Tongue (tissue), 2 donors: ENCODE measurements around the gene SLC2A2. TPM values are rescaled to one million over a fixed set of nuclear protein-coding genes. Genes with fewer than 3 reads are reported as not detected.
A peak's percentile ranks its signal among the peaks of the same experiment; 100 is the strongest.

Experiments
- DNase-seq: peaks from one replicate; pipeline ENCODE4 v3.0.0-alpha.2; 2015
- total RNA-seq: library from RNA; depleted of rRNA; stranded (reverse); fragments of >200 nt; gene quantifications from one replicate; pipeline ENCODE4 v1.2.3, GENCODE V29; 2014

Gene SLC2A2
- not detected for total RNA-seq

DNA sequence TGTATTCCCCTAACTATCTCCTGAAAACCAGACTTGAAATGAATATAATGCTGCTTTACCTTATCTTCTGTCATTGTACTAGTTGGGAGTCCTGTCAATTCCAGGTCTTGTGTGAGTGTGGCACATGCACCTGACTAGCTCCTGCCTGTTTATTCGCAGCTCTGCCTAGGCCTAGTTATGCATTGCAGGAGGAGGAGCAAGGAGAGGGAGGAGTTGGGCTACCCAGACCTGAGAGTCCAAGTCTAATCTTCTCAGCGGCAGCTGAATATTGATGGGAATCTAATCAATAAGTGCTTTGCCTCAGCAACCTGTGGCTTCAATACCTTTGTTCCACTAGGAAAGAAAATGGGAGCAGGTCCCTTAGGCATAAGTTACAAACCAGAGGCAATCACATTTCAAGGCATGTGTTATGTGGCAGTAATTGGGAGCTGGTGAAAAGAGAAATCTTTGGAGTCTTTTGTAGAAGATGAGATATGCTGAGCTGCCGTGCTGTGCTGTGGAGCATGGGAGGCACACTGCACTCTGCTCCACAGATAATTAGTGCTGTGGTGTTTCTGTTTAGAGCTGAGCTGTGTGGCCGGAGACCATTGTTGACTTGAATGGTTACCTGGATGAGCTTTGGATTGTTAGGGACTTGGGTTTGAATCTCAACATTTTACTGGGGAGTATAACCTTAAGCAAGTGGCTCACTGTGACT, at the start of gene SLC2A2:
Gene SLC2A2, minus strand, starts transcription at position 124 of the 697 bp plus-strand sequence. Its CDS starts 50 bp downstream, at position 74.
- DNase-seq = no peak

DNA sequence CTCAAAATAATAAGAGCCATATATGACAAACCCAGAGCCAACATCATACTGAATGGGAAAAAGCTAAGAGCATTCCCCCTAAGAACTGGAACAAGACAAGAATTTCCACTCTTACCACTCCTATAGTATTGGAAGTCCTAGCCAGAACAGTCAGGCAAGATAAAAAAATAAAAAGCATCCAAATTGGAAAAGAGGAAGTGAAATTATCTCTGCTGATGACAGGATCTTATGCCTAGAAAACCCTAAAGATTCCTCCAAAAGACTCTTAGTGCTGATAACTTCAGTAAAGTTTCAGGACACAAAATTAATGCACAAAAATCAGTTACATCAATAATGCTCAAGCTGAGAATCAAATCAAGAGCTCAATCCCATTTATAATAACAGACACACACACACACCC, 45.9 kb upstream of the SLC2A2 start:
- no peak for DNase-seq

- DNase-seq = no peak
These were observed 42.1 kb upstream of the SLC2A2 start for GRCh38 chr3:171068658-171069057.

- no peak for DNase-seq
These were observed 39.7 kb upstream of the SLC2A2 start for GRCh38 chr3:171066206-171066605.

DNA sequence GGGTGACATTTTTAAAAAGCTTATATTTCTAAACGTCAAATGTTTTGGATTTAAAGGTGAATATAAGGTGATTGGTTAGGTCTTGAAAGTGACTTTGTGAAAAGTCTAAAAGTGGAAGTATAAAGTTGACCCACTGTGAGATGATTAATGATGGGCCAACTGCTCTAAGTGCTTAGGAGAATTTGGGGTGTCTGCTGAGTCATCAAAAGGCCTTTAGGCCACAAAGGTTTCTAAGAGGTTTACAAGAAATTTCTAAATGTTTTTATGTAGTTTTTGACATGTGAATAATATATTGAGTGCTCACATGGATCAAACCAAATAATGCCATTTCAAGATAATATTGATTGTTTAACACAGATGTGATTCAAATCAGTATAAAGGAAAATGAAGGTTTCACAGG, 39.2 kb upstream of the SLC2A2 start:
- no peak for DNase-seq

GRCh38 chr3:171064461-171064860, 37.9 kb upstream of the SLC2A2 start:
- DNase-seq = no peak

DNA sequence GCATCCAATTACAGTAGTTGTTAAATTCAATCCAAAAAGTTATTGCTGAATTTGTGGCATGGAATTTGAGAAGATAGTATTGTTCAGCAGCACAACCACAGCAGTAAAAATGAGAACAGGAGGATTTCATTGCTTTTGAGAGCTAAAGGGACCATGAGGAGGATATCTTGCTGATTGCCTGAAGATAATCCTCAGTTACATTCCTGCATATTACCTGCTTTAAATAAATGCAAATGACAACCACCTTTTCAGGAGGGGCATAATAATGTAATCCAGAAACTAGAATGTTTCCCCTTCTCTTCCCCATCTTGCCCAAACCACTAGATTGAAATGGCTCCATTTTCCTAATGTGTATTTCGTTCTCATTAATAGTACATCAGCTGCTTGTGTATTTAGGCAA, 35.2 kb upstream of the SLC2A2 start:
- DNase-seq = no peak

DNA sequence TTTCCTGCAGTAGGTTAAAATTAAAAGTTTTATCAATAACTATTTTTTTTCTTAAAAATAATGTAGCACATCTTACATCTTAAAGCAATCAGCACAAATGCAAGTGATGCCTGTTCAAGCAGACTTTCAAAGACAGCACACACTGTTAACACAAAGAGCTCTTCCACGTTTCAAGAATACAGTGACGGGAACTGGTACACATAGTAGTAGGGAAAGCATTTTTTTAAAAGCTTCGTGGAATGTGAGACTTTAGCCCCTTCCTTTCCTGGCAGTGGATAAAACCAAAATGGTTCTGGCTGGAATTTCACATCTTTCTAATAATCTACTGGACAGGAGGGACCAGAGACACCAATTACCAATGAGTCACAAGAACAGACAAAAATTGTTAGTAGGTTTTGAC, 33.5 kb upstream of the SLC2A2 start:
- no peak for DNase-seq

GRCh38 chr3:171058873-171059603, 32.5 kb upstream of the SLC2A2 start:
- DNase-seq = no peak

DNA sequence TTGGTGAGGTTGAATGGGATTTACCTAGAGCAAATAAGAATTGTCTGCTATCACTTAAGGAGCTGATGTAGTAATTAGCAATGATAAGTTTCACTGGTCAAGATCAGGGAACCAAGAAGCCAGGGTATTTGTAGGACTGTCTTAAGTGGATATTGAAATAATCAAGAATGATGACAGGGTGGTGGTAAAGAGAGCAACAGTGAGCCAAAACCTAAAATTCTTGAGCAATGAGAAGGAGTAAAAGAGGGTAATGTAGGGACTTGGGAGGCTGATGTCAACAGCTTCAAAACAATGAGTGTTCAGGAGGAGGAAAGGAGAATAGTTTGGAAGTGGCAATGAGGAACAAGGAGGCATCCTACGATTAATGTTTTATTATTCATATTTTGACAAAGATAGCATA, 31.5 kb upstream of the SLC2A2 start:
- DNase-seq = no peak

DNA sequence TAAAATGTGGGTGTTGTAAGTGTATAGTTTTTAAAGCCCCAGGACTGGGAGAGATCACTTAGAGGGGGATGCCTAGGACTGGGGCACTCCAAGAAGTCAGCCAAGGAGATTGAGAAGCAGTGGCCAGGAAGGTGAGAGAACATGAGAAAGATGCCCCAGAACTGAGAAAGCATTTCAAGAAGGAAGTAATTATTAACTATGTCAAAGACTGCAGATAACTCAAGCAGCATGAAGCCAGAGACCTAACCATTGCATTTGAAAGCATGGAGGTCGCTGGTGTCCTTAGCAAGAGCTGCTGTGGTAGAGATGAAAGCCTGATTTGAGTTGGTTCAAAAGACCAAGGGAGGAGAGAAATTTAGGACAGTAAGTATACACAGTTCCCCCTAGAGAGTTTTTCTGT, 30.6 kb upstream of the SLC2A2 start:
- no peak for DNase-seq

DNA sequence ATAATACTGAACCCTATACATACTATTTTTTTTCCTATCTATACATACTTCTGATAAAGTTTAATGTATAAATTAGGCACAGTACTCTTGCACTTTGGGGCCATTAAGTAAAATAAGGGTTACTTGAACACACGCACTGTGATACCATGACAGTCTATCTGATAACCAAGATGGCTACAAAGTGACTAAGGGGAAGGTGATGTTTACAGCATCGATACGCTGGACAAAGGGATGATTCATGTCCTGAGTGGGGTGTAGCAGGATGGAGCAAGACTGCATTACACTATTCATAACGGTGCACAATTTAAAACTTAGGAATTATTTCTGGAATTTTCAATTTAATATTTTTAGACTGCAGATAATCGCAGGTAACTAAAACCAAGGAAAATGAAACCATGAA, 30.0 kb upstream of the SLC2A2 start:
- DNase-seq = no peak

- DNase-seq = no peak
These were observed 29.0 kb upstream of the SLC2A2 start for GRCh38 chr3:171055336-171056178.

GRCh38 chr3:171054921-171055320, 28.4 kb upstream of the SLC2A2 start:
- DNase-seq = no peak

DNA sequence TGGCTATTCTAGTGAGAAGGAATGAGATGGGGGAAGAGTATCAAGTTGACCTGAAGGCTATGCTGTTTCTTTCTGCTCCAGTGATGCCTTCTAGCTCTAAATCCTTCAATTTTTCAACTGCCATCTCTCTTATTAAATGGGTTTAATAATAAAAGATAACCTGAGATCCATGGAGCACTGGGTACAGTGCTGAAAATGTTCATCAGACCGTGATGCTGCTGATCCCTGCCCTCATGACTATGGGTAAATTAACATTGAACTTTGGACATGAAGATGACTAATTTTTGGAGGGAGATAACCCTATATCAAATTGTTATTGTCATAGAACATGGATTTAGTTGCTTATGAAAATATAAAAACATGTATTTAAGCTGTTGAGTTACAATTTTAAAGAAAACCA, 27.7 kb upstream of the SLC2A2 start:
- DNase-seq = no peak

DNA sequence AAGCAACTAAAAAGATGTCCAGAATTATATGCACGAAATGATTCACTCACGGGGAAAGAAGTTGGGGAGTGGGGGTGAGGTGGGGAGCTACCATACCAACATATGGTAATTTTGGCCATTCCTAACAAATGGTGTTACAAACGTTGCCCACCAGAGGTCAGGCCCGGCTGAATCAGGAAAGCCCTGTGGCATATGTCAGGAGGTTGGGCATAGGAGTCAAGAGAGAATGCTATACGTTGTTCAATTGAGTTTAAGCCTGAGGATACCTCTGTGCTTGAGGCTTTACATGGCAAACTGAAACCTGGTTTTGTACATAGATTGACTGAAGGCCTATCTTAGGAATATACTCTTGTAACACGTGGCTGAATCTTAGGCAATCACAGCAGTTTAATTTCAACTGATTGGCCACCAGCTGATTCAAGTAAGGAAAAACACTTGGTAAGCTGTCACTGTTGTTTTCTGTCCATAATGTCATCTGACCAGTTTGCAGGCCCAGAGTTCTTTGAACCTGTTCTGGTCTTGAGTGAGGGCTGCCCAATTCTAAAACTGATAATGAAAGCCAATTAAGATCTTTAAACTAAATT, 23.4 kb upstream of the SLC2A2 start:
- peak; percentile 70 for DNase-seq

GRCh38 chr3:171046760-171047159, 20.2 kb upstream of the SLC2A2 start:
- no peak for DNase-seq

DNA sequence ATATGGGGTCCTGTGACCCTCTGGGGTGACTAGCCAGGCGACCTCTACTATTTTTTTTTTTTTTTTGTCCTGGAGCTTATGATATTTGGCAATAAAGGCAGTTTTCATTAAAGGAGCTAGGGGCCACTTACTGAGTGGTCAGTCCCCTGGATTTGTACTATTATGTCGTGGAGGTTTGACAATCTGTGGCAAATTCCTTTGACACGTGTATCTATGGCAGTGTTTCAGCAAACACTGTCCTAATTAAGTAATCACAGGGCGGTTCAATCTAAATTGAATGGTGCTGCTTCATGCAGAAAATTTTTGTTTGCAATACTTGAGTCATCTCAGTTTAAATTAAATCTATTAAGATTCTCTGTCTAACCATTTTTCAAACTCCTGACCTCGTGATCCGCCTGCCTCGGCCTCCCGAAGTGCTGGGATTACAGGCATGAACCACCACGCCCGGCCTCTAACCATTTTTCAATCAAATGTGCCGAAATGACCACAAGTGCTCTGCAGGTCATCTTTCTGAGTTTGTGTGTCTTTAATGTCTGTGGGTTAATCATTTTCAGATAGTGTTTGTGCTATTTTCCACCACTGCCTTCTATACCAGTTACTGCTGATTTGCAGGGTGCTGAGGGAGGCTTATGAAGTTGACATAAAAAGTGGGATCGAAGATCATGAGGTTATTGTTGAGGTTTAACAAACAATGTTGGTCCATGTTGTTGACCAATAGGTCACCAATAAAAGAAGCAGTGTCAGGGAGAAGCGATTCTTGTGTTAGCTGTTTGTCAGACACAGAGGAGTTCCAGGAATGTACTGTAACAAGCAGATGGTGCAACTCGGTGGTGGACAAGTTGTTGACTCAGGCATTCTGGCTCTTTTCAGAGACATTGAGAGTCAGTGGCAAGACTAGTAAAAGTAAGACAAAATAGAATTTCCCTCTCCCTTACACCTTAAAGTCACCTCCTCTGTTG, 18.6 kb upstream of the SLC2A2 start:
- DNase-seq = no peak

DNA sequence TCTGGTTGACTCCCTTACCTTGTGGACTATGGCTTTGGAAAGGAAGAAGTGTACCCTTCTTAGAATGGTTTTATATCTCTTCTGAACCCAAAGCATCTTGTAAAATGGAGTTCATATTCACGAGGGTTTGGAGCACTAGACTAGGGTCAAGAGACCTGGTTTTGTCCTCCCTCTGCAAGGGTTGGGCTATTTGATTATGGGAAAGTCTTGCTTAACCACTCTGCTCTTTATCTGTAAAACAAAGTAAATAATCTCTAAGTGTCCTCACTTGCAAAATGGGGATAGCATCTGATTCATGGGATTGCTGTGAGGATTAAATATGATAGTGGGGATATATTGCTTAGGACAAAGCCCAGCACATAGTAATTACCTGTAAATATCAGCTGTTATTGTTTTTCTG, 17.9 kb upstream of the SLC2A2 start:
- no peak for DNase-seq

- peak; percentile 62 for DNase-seq
These were observed 13.2 kb upstream of the SLC2A2 start for GRCh38 chr3:171039674-171040073.

DNA sequence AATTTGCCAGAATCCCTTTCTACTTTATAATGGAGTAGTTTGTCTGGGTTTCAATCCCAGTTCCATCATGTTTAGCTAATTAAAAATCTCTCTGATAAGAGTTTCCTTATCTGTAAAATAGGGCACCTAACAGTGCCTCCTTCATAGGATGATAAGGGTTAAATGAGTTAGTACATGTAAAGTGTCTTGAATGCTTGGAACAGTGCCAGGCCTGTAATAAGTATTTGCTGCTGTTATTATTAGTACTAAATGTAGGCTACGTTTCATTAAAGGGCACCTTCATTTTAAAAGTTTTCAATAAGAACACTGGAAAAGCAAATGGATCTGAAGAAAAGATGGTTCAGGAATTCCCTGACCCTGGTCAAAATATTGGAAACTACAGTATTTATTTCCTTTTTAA, 11.8 kb upstream of the SLC2A2 start:
- peak; percentile 52 for DNase-seq
